Transverse colon (tissue), 4 donors: ENCODE data around the gene CDYL.

Source experiments
- CTCF ChIP-seq, 5 experiments: fragments of 200-600 bp in 3 of 5; fragments of 450-650 bp in 2 of 5; sonication (generic) in 3 of 5; IDR thresholded peaks; 1 replicate in 2 of 5; 2 replicates in 3 of 5; pipeline ENCODE4 v1.5.1; 2016 to 2017; ENCODE audit warnings: antibody characterized with exemption in 5 of 5, inconsistent platforms in 3 of 5, mild to moderate bottlenecking in 2 of 5, moderate library complexity in 1 of 5
- EP300 ChIP-seq: sonication (generic); formaldehyde crosslinking; IDR thresholded peaks from one replicate; pipeline ENCODE4 v1.6.1; 2017; ENCODE audit warnings: antibody characterized with exemption, low read depth
- POLR2A ChIP-seq: fragments of 450-650 bp; IDR thresholded peaks from one replicate; pipeline ENCODE4 v1.6.1; 2016; ENCODE audit warnings: antibody characterized with exemption, mild to moderate bottlenecking, moderate library complexity
- POLR2AphosphoS5 ChIP-seq, 3 donors: sonication (generic); formaldehyde crosslinking; IDR thresholded peaks; one replicate each; pipeline ENCODE4 v1.6.1; 2016; ENCODE audit warnings: antibody characterized with exemption in 3 of 3

GRCh38 chr6:4935486-4935885, 159.3 kb downstream of the CDYL start:
- TF ChIP-seq POLR2AphosphoS5 (IDR thresholded peaks at IDR 0.05) (no peak), CTCF (IDR thresholded peaks at IDR 0.05) (no peak), POLR2A (no peak), EP300 (no peak)
